Brain microvascular endothelial cell (primary cell): ENCODE measurements around the gene NACC2.

ENCODE experiments used
- DNase-seq: peaks from one replicate; pipeline ENCODE4 v3.0.0-alpha.2; 2020
- H3K27ac ChIP-seq: fragments of 250-450 bp; sonication (Bioruptor Pico); 2 replicates; pipeline ENCODE4 v1.5.1; 2020; ENCODE audit warnings: mild to moderate bottlenecking, moderate library complexity
- H3K27me3 ChIP-seq: fragments of 250-450 bp; sonication (Bioruptor Pico); replicated peaks from 2 replicates; pipeline ENCODE4 v1.5.1; 2020; ENCODE audit warnings: mild to moderate bottlenecking
- H3K36me3 ChIP-seq: fragments of 250-450 bp; sonication (Bioruptor Pico); replicated peaks from 2 replicates; pipeline ENCODE4 v1.5.1; 2020; ENCODE audit warnings: mild to moderate bottlenecking
- H3K4me3 ChIP-seq: 2 replicates; pipeline ENCODE4 v1.5.1; 2011; ENCODE audit warnings: low read depth, mild to moderate bottlenecking, control low read depth, low read length, moderate library complexity
- CTCF ChIP-seq: IDR thresholded peaks from 2 replicates; pipeline ENCODE4 v1.5.1; 2011; ENCODE audit warnings: low read depth, mild to moderate bottlenecking, moderate library complexity, low read length, control low read depth, inconsistent platforms; ENCODE audit errors: missing control alignments
- in situ Hi-C: cut with HindIII; loops from 2 replicates; pipeline ENCODE4 v1.10.0; 2017; ENCODE audit warnings: low sequenced_read_pairs, low pct_ligation_motif_present

The NACC2 gene

GRCh38 chr9:136052472-136052880, 42.6 kb downstream of the NACC2 start:
- Histone ChIP-seq H3K27ac (peak overlapping the region; percentile 64), H3K4me3 (peak overlapping the region; percentile 22), H3K36me3 (peaks cover 15% of the 10 kb centered on the region), H3K27me3 (no peaks in the 10 kb centered on the region)
- in situ Hi-C loops = no loop called here
- no peak for TF ChIP-seq CTCF
- DNase-seq = no peak

- H3K27me3 ChIP-seq = no peaks in the 10 kb centered on the region
- H3K4me3 ChIP-seq = peak overlapping the region; percentile 54
- peak; percentile 90 for DNase-seq
- peaks cover 15% of the 10 kb centered on the region for H3K36me3 ChIP-seq
- H3K27ac ChIP-seq = peak overlapping the region; percentile 64
- no peak for TF ChIP-seq CTCF
- in situ Hi-C loops = no loop called here
Measured at GRCh38 chr9:136051837-136052471, 43.1 kb downstream of the NACC2 start.

GRCh38 chr9:136051453-136051836, 43.6 kb downstream of the NACC2 start:
- in situ Hi-C loops = no loop called here
- H3K36me3 ChIP-seq = peaks cover 15% of the 10 kb centered on the region
- H3K27me3 ChIP-seq = no peaks in the 10 kb centered on the region
- no peak for DNase-seq
- peak overlapping the region; percentile 64 for H3K27ac ChIP-seq
- peak overlapping the region; percentile 54 for H3K4me3 ChIP-seq
- no peak for TF ChIP-seq CTCF

- H3K27ac ChIP-seq = peak overlapping the region; percentile 64
- in situ Hi-C loops = no loop called here
- no peak for TF ChIP-seq CTCF
- peak overlapping the region; percentile 54 for H3K4me3 ChIP-seq
- H3K27me3 ChIP-seq = no peaks in the 10 kb centered on the region
- DNase-seq = no peak
- peaks cover 15% of the 10 kb centered on the region for H3K36me3 ChIP-seq
Measured at GRCh38 chr9:136050701-136051452, 44.2 kb downstream of the NACC2 start.

GRCh38 chr9:136050266-136050700, 44.8 kb downstream of the NACC2 start:
- in situ Hi-C loops = no loop called here
- no peak for TF ChIP-seq CTCF
- Histone ChIP-seq H3K36me3 (peaks cover 15% of the 10 kb centered on the region), H3K27me3 (no peaks in the 10 kb centered on the region), H3K27ac (no peak overlapping the region), H3K4me3 (no peak overlapping the region)
- DNase-seq = no peak
